GM12874 (cell line): ENCODE measurements around the gene VKORC1L1.

Experiments
- CTCF ChIP-seq: IDR thresholded peaks from 2 replicates; pipeline ENCODE4 v1.5.1; 2011; ENCODE audit warnings: low read depth, mild to moderate bottlenecking, control low read depth, low read length, moderate library complexity; ENCODE audit not compliant: insufficient read depth

Gene VKORC1L1

GRCh38 chr7:65938336-65938895 lies 65.5 kb downstream of the VKORC1L1 start:
- no peak for TF ChIP-seq CTCF

- no peak for TF ChIP-seq CTCF
Measured at GRCh38 chr7:65946904-65947303, 74.0 kb downstream of the VKORC1L1 start.

GRCh38 chr7:65951837-65952578 lies 79.1 kb downstream of the VKORC1L1 start:
- no peak for TF ChIP-seq CTCF

- no peak for TF ChIP-seq CTCF
Measured at GRCh38 chr7:65953001-65953720, 80.3 kb downstream of the VKORC1L1 start.

- no peak for TF ChIP-seq CTCF
Measured at GRCh38 chr7:65953890-65954450, 81.1 kb downstream of the VKORC1L1 start.

- no peak for TF ChIP-seq CTCF
Measured at GRCh38 chr7:65955718-65956117, 82.8 kb downstream of the VKORC1L1 start.
